Esophagus squamous epithelium (tissue), 4 donors: ENCODE data around the gene RNF126.

Source experiments
- POLR2A ChIP-seq, 4 donors: fragments of 450-650 bp; IDR thresholded peaks; one replicate each; pipeline ENCODE4 v1.6.1; 2017; ENCODE audit warnings: antibody characterized with exemption in 4 of 4, mild to moderate bottlenecking in 4 of 4, moderate library complexity in 3 of 4
- TF ChIP-seq, protein P1 (sequence below), 6 experiments: fragments of 450-650 bp in 4 of 6; fragments of 200-600 bp in 2 of 6; sonication (generic) in 2 of 6; IDR thresholded peaks; one replicate each; pipeline ENCODE4 v1.5.1; 2016 to 2019; ENCODE audit warnings: antibody characterized with exemption in 6 of 6, mild to moderate bottlenecking in 4 of 6, moderate library complexity in 4 of 6

DNA sequence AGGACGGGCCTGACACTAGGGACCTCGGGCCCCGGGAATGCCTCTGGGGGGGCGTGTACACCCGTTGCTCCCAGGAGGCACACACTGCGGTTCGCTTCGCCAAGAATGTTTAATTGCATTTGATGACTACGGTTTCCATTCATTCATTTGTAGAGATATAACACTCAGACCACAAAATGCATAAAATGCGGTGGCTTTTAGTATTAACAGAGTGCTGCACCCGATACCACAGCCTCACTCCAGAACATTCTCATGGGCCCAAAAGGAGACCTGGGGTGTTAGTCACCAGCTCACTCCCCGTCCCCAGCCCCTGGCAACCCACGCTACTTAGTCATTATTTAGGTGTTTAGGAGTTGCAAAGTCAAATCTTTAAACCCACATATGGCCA, 51.5 kb downstream of the RNF126 start:
- TF ChIP-seq POLR2A (IDR thresholded peaks at IDR 0.05) = no peak
- TF ChIP-seq, protein P1, sequence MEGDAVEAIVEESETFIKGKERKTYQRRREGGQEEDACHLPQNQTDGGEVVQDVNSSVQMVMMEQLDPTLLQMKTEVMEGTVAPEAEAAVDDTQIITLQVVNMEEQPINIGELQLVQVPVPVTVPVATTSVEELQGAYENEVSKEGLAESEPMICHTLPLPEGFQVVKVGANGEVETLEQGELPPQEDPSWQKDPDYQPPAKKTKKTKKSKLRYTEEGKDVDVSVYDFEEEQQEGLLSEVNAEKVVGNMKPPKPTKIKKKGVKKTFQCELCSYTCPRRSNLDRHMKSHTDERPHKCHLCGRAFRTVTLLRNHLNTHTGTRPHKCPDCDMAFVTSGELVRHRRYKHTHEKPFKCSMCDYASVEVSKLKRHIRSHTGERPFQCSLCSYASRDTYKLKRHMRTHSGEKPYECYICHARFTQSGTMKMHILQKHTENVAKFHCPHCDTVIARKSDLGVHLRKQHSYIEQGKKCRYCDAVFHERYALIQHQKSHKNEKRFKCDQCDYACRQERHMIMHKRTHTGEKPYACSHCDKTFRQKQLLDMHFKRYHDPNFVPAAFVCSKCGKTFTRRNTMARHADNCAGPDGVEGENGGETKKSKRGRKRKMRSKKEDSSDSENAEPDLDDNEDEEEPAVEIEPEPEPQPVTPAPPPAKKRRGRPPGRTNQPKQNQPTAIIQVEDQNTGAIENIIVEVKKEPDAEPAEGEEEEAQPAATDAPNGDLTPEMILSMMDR (IDR thresholded peaks at IDR 0.05) = no peak
